ENCODE results near the gene CXCL14. TPM values are rescaled to one million over a fixed set of nuclear protein-coding genes. Genes with fewer than 3 reads are reported as not detected.

Gene CXCL14
- total RNA-seq, 2 experiments from 2014 or later, result not detected

DNA sequence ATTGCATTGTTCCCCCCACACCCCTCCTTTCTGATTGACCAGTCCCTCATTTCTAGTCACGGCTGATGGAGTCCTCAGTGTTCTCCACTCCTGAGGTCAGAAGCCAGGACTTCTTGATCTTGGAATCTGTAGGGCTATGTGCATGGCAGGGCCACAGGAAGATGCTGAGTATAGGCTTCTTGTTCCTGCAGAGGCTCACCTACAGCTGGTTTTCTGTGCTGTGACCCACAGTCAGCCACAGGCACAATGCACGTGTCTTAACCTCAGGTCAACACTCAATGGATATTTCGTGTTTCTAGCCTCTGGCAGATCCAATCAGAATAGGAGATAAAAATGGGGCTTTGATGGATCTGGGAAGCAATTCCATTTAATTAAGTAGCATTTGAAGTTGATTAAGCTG, 14.3 kb upstream of the CXCL14 start:
- no peak for DNase-seq
- Mint-ChIP-seq H3K9me3 (no peaks in the 10 kb centered on the region), H3K4me3 (no peak overlapping the region), H3K36me3 (no peaks in the 10 kb centered on the region), H3K4me1 (ENCODE audit: low read depth) (no peaks in the 10 kb centered on the region), H3K27me3 (peaks cover 8% of the 10 kb centered on the region), H3K27ac (no peak overlapping the region)
- CTCF ChIA-PET, result no interaction called here
- intact Hi-C loops (cut with micrococcal nuclease), result no loop called here
- POLR2A ChIA-PET, result no interaction called here

DNA sequence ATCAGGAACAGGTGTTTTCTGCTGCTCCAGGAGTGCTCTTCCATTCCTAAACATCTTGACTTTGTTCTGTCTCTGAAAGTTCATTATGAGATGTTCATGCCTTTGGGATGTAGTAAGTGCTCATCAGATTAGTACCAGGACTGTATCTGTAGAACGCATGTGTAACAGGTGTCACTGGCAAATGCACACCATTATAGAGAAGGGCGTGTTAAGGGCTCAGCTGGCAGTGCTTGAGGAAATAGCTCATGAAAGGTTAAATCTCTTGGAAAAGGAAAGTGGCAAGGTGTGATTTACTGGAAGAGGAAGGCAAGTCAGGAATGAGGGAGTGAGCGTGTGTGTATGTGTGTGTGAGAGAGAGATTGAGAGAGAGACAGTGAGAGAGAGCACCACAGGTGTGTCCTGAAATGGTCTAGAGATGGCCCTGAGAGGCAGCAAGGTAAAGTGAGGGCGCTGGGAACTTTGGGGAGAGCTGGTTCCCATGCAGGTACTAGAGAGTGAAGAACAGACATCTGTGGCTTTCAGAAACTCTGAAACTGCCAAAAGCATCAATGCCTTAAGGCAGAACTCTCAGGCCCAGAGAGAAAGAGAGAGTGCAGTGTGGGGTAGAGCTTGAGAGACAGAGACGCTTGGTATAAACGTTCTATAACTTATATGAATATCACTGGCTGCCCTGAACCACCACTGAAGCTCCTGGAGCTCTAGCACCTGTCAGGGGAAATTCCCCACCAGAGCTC, 13.7 kb upstream of the CXCL14 start:
- ChIA-PET POLR2A (no interaction called here), CTCF (interaction anchor here (1.9 kb wide), 1 partner anchor 26 kb away, joined by 7 read pairs; no protein-coding TSS in a partner anchor)
- Mint-ChIP-seq H3K9me3 (no peaks in the 10 kb centered on the region), H3K27me3 (peaks cover 8% of the 10 kb centered on the region), H3K27ac (no peak overlapping the region), H3K4me3 (no peak overlapping the region), H3K36me3 (no peaks in the 10 kb centered on the region), H3K4me1 (ENCODE audit: low read depth) (no peaks in the 10 kb centered on the region)
- DNase-seq, result no peak
- intact Hi-C loops (cut with micrococcal nuclease), result no loop called here

DNA sequence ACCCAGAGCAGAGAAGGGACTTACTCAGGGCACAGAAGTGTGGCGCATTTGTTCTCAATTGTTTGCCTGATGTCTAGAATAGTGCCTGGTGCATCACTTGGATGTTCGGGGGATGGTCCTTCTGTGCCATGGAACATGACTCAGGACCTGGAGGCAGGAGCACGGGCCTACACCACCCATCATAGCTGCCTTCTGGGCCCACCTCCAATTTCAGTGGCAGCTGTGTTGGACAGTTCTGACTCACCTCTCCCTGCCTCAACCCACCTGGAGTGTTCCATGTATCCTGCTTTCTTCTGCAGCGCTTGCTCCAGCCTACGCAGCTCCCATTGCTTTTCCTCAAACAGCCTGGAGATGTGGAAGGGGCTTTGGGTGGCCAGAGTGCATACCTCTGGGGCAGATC, 12.5 kb upstream of the CXCL14 start:
- no peak overlapping the region for H3K4me3 Mint-ChIP-seq
- H3K36me3 Mint-ChIP-seq, result no peaks in the 10 kb centered on the region
- H3K27ac Mint-ChIP-seq, result no peak overlapping the region
- POLR2A ChIA-PET, result no interaction called here
- no peaks in the 10 kb centered on the region for H3K4me1 Mint-ChIP-seq (ENCODE audit: low read depth)
- CTCF ChIA-PET, result interaction anchor here (0.5 to 1.9 kb wide), 2 partner anchors 25 to 32 kb away, joined by 3 to 7 read pairs; no protein-coding TSS in a partner anchor
- H3K9me3 Mint-ChIP-seq, result no peaks in the 10 kb centered on the region
- peaks cover 6% of the 10 kb centered on the region for H3K27me3 Mint-ChIP-seq
- intact Hi-C loops (cut with micrococcal nuclease), result no loop called here
- no peak for DNase-seq

DNA sequence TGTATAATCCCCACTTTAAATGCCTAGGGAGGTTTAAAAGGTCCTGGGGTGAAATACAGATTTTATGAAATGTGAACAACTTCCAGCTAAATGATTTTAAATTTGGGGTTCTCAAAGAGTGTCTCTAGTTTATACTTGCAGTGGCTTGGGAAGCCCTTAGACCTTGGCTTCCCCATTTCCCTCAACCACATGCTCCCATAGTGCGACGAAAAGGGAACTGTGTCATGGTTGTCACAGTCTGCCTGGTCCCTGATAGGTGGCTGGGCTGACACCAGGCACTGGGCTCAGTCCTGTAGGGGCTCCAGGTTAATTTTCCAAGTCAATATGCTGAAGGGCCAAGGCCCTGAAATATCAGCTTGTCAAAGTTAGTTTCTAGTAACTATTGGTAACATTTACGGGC, 10.4 kb upstream of the CXCL14 start:
- H3K36me3 Mint-ChIP-seq, result no peaks in the 10 kb centered on the region
- no peaks in the 10 kb centered on the region for H3K4me1 Mint-ChIP-seq (ENCODE audit: low read depth)
- peaks cover 14% of the 10 kb centered on the region for H3K27me3 Mint-ChIP-seq
- ChIA-PET CTCF (no interaction called here), POLR2A (no interaction called here)
- no peak for DNase-seq
- intact Hi-C loops (cut with micrococcal nuclease), result no loop called here
- H3K9me3 Mint-ChIP-seq, result no peaks in the 10 kb centered on the region
- H3K27ac Mint-ChIP-seq, result no peak overlapping the region
- H3K4me3 Mint-ChIP-seq, result no peak overlapping the region

DNA sequence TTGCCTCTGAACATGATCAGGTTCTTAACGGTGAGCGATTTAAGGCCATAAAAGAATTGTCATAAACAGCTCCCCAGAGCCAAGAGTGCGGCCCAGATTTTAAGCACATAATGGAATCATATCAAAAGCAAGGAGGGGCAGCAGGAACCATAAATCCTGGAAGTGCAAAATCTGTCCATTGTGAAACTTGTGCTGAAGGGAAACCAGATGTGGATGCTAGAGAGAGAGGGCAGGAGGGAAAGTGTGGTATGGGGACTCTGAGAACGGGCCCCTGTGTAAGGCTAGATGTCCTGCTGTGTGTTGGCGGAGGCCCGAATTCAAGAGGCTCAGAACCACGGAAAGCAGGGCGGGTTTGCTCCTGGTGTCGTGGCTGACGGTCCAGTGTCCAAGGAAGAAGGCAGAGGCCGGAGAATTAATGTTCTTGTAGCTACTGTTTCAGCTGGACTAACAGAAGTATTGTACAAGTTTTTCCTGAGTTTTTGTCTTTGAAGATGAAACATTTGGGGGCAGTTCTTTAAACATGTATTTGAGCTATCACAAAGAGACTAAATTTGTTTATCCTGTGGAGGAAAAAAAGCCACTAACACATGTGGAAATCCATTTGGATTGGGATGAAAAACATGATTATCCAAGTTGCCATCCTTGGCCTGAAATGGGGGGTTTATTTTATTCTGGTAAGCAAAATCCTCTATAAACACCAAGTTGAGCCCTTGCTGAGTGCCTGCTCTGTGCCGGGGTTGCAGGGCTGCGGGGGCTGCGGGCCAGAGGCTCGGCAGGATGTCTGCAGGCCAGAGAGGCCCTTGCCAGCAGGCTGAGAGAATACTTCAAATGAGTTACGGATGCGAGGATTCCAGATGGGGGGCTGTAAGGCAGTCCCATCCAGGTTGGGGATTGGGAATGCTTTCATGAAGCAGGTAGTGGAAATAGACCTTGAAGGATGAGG, 9.2 kb upstream of the CXCL14 start:
- H3K9me3 Mint-ChIP-seq, result no peaks in the 10 kb centered on the region
- ChIA-PET CTCF (interaction anchor here (0.6 to 1.4 kb wide), 2 partner anchors 22 to 624 kb away, joined by 3 to 5 read pairs; no protein-coding TSS in a partner anchor), POLR2A (no interaction called here)
- H3K36me3 Mint-ChIP-seq, result no peaks in the 10 kb centered on the region
- H3K4me3 Mint-ChIP-seq, result no peak overlapping the region
- intact Hi-C loops (cut with micrococcal nuclease), result no loop called here
- no peak for DNase-seq
- H3K27me3 Mint-ChIP-seq, result peaks cover 14% of the 10 kb centered on the region
- H3K4me1 Mint-ChIP-seq (ENCODE audit: low read depth), result no peaks in the 10 kb centered on the region
- H3K27ac Mint-ChIP-seq, result no peak overlapping the region

DNA sequence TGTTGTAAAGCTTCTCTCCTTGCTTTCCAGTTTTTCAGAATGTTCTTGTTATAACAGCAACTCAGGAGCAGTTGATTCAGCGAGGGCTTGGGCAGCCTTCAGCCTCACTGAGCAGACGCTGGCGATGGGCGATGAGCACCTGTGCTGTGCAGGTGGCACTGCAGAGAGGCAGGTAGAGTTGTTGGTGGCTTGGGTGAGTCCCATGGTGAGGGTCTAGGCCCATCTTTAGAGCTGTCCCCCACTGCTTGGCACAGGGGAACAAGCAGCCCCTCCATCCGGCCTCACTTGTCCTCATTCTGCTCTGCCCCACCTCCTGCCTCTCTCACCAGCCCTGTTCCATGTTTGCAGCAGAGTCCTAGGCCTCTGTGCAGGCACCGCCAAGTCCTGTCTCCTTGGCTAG, 6.1 kb upstream of the CXCL14 start:
- Mint-ChIP-seq H3K27ac (no peak overlapping the region), H3K4me1 (ENCODE audit: low read depth) (no peaks in the 10 kb centered on the region), H3K9me3 (no peaks in the 10 kb centered on the region), H3K36me3 (no peaks in the 10 kb centered on the region), H3K27me3 (peaks cover 21% of the 10 kb centered on the region), H3K4me3 (no peak overlapping the region)
- ChIA-PET POLR2A (no interaction called here), CTCF (interaction anchor here (3.1 kb wide), 1 partner anchor 19 kb away, joined by 15 read pairs; no protein-coding TSS in a partner anchor)
- intact Hi-C loops (cut with micrococcal nuclease), result no loop called here
- no peak for DNase-seq

DNA sequence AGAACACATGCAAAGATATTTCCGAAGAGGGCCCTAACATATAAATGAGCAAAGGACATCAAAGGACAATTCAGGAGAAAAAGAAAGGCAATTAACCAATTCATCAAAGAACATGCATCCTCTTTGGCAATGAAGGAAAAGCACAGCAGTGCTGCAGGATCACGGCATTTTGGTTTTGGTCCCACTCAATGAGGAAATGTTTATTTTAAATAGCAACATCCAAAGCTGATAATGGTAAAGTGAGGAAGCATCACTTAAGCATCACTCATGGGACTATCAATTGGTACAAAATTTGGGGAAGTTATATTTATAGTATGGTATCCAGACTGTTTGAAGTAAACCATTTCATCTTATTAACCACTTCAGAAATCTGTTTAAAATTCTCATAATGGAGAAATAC, 5.5 kb upstream of the CXCL14 start:
- no peak for DNase-seq
- H3K4me3 Mint-ChIP-seq, result no peak overlapping the region
- H3K27me3 Mint-ChIP-seq, result peaks cover 26% of the 10 kb centered on the region
- no peaks in the 10 kb centered on the region for H3K9me3 Mint-ChIP-seq
- no peak overlapping the region for H3K27ac Mint-ChIP-seq
- H3K36me3 Mint-ChIP-seq, result no peaks in the 10 kb centered on the region
- intact Hi-C loops (cut with micrococcal nuclease), result no loop called here
- CTCF ChIA-PET, result interaction anchor here (3.1 kb wide), 1 partner anchor 18 kb away, joined by 15 read pairs; no protein-coding TSS in a partner anchor
- no peaks in the 10 kb centered on the region for H3K4me1 Mint-ChIP-seq (ENCODE audit: low read depth)
- POLR2A ChIA-PET, result no interaction called here

DNA sequence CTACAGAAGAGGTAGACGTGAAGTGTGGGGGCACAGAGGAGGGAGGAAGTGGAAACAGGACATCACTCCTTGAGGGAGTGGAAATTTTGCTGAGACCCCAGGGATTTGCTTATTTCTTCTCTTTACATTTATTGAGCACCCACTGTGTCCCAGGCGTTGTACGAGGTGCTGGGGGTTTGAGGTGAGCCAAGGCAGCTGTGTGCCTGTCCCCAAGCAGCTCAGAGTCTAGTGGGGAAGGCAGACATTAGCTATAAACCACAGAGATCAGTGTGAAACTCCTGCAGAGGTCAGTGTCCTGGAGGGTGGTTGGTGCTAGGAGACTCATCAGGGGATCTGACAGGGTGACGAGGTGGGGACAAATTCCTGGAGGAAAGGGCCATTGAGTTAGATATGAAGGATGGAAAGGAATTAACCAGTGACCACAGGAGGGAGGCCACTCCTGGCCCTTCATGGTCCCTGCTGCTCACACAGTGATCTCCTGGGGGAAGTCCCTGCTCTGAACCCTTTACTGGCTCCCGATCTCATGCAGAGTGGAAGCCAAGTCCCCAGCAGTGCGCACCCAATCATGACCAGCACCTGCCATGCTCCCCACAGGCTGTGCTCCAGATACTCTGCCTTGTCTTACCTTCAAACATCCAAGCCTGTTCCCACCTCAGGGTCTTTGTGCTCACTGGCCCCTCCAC, 3.4 kb upstream of the CXCL14 start:
- H3K27ac Mint-ChIP-seq, result no peak overlapping the region
- H3K9me3 Mint-ChIP-seq, result no peaks in the 10 kb centered on the region
- intact Hi-C loops (cut with micrococcal nuclease), result no loop called here
- H3K27me3 Mint-ChIP-seq, result peaks cover 43% of the 10 kb centered on the region
- POLR2A ChIA-PET, result no interaction called here
- no peak for DNase-seq
- H3K4me3 Mint-ChIP-seq, result no peak overlapping the region
- CTCF ChIA-PET, result interaction anchor here (1.1 kb wide), 1 partner anchor 12 kb away, joined by 3 read pairs; no protein-coding TSS in a partner anchor
- no peaks in the 10 kb centered on the region for H3K4me1 Mint-ChIP-seq (ENCODE audit: low read depth)
- H3K36me3 Mint-ChIP-seq, result no peaks in the 10 kb centered on the region

DNA sequence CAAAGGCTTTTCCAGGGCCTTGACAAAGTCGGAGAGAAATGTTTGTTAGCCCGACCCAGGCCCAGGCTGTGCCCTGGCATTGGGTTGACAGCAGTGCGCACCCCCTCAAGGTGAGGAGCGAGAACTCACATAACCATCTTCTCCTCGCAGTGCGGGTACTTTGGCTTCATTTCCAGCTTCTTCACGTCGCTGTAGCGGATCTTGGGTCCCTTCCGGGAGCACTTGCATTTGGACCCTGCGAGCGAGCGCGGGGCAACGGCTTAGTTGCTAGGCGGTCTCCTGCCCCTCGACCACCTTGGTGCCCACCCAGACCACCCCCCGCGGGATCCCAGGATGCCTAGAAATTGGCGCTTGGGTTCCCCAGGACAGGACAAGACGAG, 496 bp downstream of the CXCL14 start:
- DNase-seq, result no peak
- no peak overlapping the region for H3K27ac Mint-ChIP-seq
- intact Hi-C loops (cut with micrococcal nuclease), result no loop called here
- peaks cover 40% of the 10 kb centered on the region for H3K27me3 Mint-ChIP-seq
- ChIA-PET POLR2A (no interaction called here), CTCF (interaction anchor here (1.0 to 5.9 kb wide), 3 partner anchors 12 to 112 kb away, joined by 5 to 43 read pairs (median 7); no protein-coding TSS in a partner anchor)
- no peaks in the 10 kb centered on the region for H3K4me1 Mint-ChIP-seq (ENCODE audit: low read depth)
- H3K9me3 Mint-ChIP-seq, result no peaks in the 10 kb centered on the region
- no peaks in the 10 kb centered on the region for H3K36me3 Mint-ChIP-seq
- H3K4me3 Mint-ChIP-seq, result no peak overlapping the region

DNA sequence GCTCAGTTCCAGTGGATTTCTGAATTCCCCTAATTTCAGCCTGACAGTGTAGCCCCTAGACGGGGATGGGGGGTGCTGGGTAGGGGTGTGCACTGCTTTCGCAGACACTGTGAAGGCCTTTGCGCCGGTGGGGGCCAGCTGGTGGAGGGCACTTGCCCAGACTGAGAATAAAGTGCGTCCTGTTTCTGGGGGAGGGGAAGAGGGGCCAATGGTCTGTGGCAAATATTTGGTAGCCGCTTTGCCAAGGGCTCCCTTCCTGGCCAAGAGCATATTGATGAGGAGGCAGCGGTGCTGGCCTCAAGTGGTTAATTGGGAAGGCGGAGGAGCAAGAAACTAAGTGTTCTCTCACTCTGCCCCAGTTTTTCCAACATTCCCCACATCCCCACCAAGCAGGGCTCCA, 1.4 kb downstream of the CXCL14 start:
- ChIA-PET POLR2A (no interaction called here), CTCF (interaction anchor here (1.6 to 5.9 kb wide), 2 partner anchors 11 to 16 kb away, joined by 7 to 43 read pairs; no protein-coding TSS in a partner anchor)
- intact Hi-C loops (cut with micrococcal nuclease), result no loop called here
- Mint-ChIP-seq H3K27me3 (peaks cover 37% of the 10 kb centered on the region), H3K36me3 (no peaks in the 10 kb centered on the region), H3K4me3 (no peak overlapping the region), H3K27ac (no peak overlapping the region), H3K9me3 (no peaks in the 10 kb centered on the region), H3K4me1 (ENCODE audit: low read depth) (no peaks in the 10 kb centered on the region)
- no peak for DNase-seq

DNA sequence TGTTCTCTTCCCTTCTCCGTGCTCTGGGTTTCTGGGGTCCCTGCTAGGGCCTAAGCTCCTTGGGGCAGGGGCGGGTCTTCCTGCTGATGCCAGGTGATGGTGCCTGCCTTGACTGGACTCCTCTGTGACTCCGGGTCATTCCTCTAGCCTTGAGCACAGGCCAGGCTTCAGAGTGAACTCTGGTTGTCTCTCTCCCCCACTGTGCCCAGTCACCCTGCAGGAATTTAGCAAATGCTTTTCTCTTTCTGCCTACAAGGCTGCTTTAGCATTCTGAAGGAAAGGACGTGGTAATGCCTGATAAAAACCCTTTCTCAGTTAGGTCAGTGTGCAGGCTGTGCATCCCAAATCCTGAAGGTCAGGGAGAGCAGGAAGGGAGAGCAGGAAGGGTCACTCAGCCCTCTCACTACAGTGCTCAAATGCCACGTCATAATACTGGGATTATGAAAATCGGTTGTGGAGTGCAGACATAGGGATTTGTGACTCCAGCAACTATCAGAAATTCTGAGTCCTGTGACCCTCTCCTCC, 2.7 kb downstream of the CXCL14 start:
- Mint-ChIP-seq H3K27ac (no peak overlapping the region), H3K9me3 (no peaks in the 10 kb centered on the region), H3K4me3 (no peak overlapping the region), H3K36me3 (no peaks in the 10 kb centered on the region), H3K27me3 (peaks cover 35% of the 10 kb centered on the region), H3K4me1 (ENCODE audit: low read depth) (no peaks in the 10 kb centered on the region)
- ChIA-PET POLR2A (no interaction called here), CTCF (interaction anchor here (5.9 kb wide), 1 partner anchor 10 kb away, joined by 43 read pairs; no protein-coding TSS in a partner anchor)
- intact Hi-C loops (cut with micrococcal nuclease), result no loop called here
- no peak for DNase-seq

DNA sequence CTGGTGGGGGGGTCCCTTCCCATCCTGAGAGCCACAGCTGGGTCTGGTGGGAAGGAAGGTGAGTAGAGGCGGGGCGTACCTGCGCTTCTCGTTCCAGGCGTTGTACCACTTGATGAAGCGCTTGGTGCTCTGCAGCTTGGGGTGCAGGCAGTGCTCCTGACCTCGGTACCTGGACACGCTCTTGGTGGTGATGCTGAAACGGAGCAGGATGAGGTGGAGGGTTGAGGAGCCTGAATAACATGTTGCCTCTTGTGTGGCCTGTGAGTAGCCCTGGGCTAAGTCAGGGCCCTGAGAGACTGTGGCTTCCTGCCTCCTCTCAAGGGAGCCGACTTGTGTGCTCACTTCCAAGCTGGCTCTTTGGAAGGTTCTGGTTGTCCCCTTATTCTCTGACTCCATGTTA, 4.3 kb downstream of the CXCL14 start:
- ChIA-PET CTCF (interaction anchor here (1.0 to 1.9 kb wide), 2 partner anchors 8 to 21 kb away, joined by 4 to 10 read pairs; no protein-coding TSS in a partner anchor), POLR2A (no interaction called here)
- no peaks in the 10 kb centered on the region for H3K36me3 Mint-ChIP-seq
- H3K27ac Mint-ChIP-seq, result no peak overlapping the region
- no peak for DNase-seq
- H3K4me3 Mint-ChIP-seq, result no peak overlapping the region
- H3K9me3 Mint-ChIP-seq, result no peaks in the 10 kb centered on the region
- H3K27me3 Mint-ChIP-seq, result peaks cover 30% of the 10 kb centered on the region
- H3K4me1 Mint-ChIP-seq (ENCODE audit: low read depth), result no peaks in the 10 kb centered on the region
- intact Hi-C loops (cut with micrococcal nuclease), result no loop called here

Data from activated CD4-positive, alpha-beta memory T cell treated with anti-CD3 and anti-CD28 coated beads for 36 hours (primary cell).